ENCODE data around the gene CACNG7.
"Not testable (repeated sequence)": the region's sequence is repeated elsewhere in the genome, so short reads cannot be mapped to it uniquely, and the experiment has no call there.

Gene CACNG7

DNA sequence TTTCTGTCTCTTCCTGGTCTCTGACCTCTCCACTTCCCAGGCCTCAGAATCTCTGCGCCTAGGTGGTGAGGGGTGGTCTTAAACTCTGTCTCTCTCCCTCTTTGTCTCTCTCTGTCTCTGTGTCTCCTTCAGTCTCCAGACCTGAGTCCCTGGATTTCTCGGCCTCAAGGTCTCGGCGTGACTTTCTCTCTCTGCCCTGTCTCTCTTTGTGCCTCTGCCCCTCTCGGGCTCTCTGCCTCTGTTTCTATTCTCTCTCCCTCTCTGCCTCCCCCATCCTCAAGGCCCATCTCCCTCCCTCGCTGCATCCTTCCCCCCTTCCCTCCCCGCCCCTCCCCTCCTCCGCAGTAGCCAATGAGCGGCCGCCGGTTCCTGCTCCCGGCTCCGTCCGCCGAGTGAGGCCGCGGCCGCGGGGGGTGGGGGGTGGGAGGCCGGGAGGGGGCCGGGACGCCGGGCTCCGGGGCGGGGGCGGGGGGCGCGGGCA lies at the start of gene CACNG7:
TSS of gene CACNG7 (plus strand) at position 344 of the 481 bp plus-strand sequence. CDS start 3,554 bp downstream, outside the sequence.
- peak; percentile 68 for DNase-seq (ENCODE audit: low spot score)

DNA sequence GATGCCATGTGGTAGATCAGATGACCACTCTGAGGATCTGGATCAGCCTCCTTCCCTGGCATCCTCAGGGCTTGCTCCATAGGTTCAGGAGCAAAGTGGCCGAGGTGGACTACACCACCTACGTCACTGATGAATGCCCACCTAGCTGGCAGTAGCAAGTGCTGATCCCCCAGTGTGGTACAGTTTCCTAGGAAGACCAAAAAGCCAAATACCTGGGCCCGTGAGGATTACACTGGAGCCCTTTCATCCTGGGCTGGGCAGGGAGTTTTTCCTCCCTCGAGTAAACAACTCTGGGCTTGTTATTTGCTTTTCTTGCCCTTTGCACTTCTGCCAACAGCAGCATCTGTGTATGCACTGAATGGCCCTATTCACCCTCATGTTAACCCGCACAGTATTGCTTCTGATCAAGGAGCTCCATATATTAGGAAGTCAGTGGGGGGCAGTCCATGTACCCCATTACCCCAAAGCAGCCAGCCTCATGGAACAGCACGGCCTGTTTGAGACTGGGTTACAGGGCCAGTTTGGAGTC lies 44.7 kb upstream of the CACNG7 start:
- DNase-seq (ENCODE audit: low spot score), result no peak

- DNase-seq (ENCODE audit: low spot score), result no peak
Measured at GRCh38 chr19:53865523-53865917, 43.6 kb upstream of the CACNG7 start.

GRCh38 chr19:53865918-53866864 lies 42.9 kb upstream of the CACNG7 start:
- peak; percentile 75 for DNase-seq (ENCODE audit: low spot score)

DNA sequence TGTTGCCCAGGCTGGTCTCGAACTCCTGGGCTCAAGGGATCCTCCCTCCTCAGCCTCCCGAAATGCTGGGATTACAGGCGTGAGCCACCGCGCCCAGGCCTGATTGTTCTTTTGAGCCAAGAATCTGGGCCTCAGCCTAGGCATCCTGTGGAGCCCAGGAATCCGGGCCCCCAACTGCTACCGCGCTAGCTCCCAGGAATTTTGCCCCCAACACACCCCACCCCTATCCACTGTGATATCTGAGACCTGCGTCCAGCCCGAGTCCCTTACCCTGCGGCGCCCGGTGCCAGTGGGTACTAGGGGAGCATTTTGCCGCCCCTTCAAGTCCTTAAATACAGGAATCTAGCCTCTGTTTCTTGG lies 42.2 kb upstream of the CACNG7 start:
- DNase-seq (ENCODE audit: low spot score), result no peak

DNA sequence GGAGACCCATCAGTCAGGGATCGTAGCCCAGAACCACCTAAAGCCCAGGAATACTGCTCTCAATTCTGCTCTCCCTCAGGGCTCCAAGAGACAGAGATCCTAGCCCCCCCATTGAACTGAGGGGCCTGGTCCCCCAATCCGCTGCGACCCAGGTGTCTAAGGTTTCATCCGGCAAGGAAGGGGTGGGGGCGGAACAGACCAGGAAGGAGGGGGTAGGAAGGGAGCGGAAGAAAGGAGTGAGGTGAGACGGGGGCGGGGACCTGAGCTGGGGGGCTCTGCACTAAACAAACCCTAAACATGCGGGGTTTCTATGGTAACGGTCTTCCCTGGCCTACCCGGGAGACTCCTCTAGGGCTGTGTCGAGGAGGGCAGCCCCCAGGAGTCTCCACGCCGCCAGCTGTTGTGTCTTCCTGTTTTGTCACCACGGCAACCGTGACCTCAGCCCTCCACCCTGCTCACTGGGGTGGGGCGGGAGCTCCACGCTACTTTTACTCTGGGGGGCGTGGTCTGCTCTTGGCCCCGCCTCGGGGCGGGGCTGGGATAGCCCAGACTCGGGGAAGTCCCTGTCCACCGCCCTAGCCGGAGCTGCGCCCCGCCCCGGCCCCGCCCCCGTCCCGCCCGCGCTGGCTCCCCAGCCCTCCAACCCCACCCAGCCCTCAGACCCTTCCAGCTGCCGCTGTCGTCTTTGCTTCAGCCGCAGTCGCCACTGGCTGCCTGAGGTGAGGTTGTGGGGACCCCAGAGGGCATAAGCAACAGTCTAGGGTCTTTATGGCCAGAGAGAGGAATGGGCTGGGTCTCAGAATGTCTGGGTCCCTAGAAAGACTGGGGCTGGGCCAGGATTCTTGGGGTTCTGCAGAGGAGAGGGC lies 41.6 kb upstream of the CACNG7 start, which contains the start of gene MYADM:
TSS of gene MYADM (plus strand) at position 659 of the 866 bp plus-strand sequence. CDS start 5,647 bp downstream, outside the sequence.
- DNase-seq (ENCODE audit: low spot score), result peak; percentile 96

DNA sequence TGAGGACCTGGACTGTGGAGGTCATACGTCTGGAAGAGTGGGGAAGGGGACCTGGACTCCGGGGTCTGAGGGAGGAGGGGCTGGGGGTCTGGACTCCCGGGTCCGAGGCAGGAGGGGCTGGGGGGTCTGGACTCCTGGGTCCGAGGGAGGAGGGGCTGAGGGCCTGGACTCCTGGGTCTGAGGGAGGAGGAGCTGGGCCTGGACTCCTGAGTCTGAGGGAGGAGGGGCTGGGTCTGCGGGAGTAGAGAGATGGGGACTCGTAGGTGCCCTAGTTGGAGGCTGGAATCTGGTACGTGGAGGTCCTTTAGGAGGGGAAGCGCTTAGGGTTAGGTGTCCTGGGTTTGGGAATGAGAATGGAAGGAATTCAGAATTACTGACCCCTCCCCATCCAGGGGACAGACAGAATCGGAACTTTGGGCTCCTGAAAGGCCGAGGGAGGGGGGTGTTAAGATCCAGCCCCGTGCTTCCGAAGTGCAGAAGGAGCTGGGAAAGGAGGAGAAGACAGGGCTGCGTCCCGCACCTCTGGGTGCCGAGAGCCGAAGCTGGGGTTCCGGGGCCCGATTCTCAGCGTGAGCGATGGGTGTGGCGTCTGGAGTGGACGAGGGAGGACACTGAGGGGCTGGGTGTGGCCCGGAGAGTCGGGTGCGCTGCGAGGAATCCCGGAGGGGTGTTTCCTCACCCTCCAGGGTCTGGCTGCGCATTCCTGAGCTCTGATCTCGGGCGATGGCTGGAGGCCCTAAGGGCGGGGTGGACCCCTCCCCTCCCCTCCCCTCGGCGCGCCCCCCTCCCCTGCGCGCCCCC lies 40.8 kb upstream of the CACNG7 start:
- DNase-seq (ENCODE audit: low spot score), result peak; percentile 50

GRCh38 chr19:53868892-53869804 lies 39.9 kb upstream of the CACNG7 start:
- DNase-seq (ENCODE audit: low spot score), result peak; percentile 67

DNA sequence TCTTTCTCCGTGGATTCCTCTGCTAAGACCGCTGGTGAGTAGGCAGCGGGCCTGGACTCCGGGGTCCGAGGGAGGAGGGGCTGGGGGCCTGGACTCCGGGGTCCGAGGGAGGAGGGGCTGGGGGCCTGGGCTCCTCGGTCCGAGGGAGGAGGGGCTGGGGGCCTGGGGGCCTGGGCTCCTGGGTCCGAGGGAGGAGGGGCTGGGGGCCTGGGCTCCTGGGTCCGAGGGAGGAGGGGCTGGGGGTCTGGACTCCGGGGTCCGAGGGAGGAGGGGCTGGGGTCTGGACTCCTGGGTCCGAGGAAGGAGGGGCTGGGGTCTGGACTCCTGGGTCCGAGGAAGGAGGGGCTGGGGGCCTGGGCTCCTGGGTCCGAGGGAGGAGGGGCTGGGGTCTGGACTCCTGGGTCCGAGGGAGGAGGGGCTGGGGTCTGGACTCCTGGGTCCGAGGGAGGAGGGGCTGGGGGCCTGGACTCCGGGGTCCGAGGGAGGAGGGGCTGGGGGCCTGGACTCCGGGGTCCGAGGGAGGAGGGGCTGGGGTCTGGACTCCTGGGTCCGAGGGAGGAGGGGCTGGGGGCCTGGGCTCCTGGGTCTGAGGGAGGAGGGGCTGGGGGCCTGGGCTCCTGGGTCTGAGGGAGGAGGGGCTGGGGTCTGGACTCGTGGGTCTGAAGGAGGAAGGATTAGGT lies 39.1 kb upstream of the CACNG7 start:
- DNase-seq (ENCODE audit: low spot score), result not testable (repeated sequence)

DNA sequence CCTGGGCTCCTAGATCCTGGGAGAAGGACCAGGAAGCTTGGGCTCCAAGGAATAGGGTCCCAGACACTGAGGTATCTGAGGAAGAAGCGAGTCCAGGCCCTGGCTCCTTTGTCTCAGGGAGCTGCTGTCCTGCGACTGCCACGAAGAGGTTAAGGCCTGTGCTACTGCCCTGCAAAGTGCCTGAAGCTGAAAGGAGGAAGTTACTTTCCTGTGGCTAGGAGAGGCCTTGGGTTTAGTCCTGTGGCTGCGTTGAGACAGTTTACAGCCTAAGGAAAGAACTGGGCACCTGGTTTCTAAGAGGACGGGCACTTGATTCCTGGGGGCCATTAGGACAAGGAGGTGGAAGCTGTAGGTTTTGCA lies 38.6 kb upstream of the CACNG7 start:
- no peak for DNase-seq (ENCODE audit: low spot score)

DNA sequence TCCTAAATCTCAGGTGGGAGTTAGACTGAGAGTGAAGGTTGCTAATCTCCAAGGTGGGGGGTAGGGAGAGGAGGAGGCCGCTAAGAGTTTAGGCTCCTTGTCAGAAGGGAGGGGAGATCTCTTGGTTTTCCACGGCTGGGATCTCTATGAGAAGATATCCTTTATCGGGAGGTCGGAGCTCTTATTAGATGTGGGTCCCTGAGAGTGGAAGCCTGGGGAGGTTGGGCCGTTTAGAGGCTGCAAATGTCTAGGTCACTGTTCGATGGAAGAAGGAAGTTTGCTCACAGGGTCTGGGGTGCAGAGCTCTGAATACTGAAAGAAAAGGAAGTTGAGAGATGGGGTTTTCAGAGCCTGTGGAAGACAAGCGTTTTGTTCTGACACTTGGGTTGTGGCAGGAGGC lies 37.6 kb upstream of the CACNG7 start:
- no peak for DNase-seq (ENCODE audit: low spot score)

DNA sequence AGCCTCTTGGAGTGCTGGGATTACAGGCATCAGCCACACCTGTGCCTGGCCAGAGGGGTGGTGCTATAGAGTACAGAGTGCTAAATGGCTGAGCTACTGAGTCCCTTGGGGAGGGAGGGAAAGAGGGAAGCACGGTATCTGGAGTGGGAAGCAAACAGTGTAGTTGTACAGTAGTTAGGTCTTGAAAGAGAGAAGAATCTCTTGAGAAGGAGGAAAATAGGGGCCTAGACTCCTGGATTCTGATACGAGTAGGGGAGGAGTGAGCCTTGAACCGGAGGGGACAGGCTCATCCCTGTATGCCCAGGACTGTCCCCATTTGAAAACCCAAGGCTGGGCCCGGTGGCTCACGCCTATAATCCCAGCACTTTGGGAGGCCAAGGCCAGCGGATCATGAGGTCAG lies 36.3 kb upstream of the CACNG7 start:
- no peak for DNase-seq (ENCODE audit: low spot score)

DNA sequence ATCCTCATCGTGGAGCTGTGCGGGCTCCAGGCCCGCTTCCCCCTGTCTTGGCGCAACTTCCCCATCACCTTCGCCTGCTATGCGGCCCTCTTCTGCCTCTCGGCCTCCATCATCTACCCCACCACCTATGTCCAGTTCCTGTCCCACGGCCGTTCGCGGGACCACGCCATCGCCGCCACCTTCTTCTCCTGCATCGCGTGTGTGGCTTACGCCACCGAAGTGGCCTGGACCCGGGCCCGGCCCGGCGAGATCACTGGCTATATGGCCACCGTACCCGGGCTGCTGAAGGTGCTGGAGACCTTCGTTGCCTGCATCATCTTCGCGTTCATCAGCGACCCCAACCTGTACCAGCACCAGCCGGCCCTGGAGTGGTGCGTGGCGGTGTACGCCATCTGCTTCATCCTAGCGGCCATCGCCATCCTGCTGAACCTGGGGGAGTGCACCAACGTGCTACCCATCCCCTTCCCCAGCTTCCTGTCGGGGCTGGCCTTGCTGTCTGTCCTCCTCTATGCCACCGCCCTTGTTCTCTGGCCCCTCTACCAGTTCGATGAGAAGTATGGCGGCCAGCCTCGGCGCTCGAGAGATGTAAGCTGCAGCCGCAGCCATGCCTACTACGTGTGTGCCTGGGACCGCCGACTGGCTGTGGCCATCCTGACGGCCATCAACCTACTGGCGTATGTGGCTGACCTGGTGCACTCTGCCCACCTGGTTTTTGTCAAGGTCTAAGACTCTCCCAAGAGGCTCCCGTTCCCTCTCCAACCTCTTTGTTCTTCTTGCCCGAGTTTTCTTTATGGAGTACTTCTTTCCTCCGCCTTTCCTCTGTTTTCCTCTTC lies 35.1 kb upstream of the CACNG7 start:
- no peak for DNase-seq (ENCODE audit: low spot score)

GRCh38 chr19:53874606-53874990 lies 34.5 kb upstream of the CACNG7 start:
- DNase-seq (ENCODE audit: low spot score), result no peak

DNA sequence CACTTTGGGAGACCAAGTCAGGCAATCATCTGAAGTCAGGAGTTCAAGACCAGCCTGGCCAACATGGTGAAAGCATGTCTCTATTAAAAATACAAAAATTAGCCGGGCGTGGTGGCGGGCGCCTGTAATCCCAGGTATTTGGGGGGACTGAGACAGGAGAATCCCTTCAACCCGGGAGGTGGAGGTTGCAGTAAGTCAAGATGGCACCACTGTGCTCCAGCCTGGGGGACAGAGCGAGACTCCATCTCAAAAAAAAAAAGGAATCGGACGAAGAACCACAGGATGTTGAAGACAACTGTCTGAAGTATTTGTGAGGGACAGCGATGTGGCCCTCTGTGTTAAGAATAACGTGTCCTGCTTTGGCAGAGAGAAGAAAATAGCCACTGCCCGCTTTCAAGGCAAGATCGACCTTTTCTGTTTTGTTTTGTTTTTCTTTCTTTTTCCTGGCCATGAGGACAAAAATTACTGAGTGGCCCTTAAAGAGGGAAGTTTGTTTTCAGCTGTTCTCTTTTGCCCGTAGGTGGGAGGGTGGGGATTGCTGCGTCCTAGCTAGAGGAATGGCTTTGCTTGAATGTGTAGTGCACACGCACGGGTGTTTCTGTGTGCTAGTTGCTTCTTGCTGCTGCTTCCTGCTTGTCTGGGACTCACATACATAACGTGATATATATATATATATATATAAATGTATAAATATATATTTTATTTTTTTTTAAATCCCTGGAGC lies 33.3 kb upstream of the CACNG7 start:
- DNase-seq (ENCODE audit: low spot score), result no peak

- no peak for DNase-seq (ENCODE audit: low spot score)
Measured at GRCh38 chr19:53876651-53877224, 32.3 kb upstream of the CACNG7 start.

DNA sequence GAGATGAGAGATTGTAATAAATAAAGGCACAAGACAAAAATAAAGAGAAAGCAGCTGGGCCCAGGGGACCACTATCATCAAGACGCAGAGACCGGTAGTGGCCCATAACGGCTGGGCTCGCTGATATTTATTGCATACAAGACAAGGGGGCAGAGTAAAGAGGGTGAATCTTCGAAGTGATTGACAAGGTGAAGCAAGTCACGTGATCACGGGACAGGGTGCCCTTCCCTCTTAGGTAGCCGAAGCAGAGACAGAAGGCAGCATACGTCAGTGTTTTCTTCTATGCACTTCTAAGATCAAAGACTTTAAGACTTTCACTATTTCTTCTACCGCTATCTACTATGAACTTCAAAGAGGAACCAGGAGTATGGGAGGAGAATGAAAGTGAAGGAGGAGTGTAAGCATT lies 31.7 kb upstream of the CACNG7 start:
- no peak for DNase-seq (ENCODE audit: low spot score)

DNA sequence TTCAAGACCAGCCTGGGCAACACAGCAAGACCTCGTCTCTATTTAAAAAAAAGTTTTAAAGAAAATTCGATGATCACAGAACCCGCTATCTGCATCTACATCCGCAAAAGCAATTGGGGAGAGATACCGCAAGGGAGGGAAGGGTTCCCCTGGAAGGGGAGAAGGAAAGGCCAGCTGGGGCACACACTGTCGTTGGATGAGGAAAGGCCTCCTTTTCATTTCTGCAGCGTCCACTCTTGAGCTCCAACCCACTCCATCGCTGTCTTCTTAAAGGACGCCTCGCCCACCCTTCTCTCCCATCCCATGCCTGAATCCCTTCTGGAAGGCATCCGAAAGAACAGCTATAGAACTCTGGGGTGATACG lies 30.3 kb upstream of the CACNG7 start:
- DNase-seq (ENCODE audit: low spot score), result no peak
